OCI-M2 (cell line): ENCODE results near the gene DNAH3.
"Not testable (repeated sequence)": the region's sequence is repeated elsewhere in the genome, so short reads cannot be mapped to it uniquely, and the experiment has no call there.

ENCODE experiments used
- DNase-seq: peaks from one replicate; lab custom pipeline; 2025; ENCODE audit not compliant: unreplicated experiment; lab: John Stamatoyannopoulos, UW

Gene DNAH3

DNA sequence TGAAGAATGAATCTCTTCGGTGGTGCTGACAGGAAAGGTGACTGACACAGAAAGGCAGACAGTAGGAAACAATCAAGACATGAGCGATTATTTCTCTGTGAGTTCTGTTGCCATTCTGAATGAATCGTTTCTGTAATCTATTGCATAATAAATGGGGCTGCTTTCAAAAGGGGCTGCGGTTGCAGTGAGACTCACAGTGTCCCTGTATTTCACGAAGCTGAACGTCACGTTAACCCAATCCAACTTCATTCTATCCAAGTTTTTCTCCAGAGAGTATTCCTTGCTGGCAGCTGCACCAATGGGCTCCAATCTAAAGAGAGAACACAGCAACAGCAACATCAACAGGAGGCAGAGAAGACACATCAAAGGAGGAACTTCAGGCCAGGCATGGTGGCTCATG, 75.4 kb downstream of the DNAH3 start:
- DNase-seq, result no peak

- no peak for DNase-seq
These were observed 77.7 kb downstream of the DNAH3 start for GRCh38 chr16:21072976-21073375.

GRCh38 chr16:21071741-21072140, 78.9 kb downstream of the DNAH3 start:
- DNase-seq, result no peak

DNA sequence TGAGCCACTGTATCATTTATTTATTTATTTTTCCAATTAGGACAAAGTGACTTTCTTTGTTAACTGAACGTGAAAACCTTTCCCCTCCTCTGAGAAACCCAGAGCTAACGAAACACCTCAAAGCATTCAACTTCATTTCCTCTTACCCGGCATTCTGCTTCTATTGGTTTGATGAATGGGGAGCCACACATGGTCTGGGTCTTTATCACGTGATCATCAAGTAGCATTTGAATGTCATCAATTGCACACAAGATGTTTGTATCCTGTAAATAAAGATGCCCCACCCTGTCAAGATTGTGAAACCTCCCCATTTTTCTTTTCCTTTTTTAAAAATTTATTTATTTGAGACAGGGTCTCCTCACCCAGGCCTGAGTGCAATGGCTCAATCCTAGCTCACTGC, 80.1 kb downstream of the DNAH3 start:
- no peak for DNase-seq

DNA sequence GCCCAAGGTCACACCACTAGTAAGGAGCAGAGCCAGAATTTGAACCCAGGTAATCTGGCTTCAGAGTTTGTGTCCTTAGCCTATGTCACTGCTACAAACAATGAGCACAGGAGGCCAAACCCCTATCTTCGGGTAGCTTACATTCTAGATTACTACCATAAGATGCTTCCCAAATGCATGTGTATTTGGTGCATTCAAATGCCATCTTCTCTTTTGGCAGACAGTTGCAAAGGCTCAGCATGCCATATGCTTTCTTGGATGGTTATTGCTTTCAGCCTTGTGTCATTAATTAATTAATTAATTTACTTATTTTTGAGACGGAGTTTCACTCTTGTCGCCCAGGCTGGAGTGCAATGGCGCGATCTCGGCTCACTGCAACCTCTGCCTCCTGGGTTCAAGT, 80.7 kb downstream of the DNAH3 start:
- no peak for DNase-seq

DNA sequence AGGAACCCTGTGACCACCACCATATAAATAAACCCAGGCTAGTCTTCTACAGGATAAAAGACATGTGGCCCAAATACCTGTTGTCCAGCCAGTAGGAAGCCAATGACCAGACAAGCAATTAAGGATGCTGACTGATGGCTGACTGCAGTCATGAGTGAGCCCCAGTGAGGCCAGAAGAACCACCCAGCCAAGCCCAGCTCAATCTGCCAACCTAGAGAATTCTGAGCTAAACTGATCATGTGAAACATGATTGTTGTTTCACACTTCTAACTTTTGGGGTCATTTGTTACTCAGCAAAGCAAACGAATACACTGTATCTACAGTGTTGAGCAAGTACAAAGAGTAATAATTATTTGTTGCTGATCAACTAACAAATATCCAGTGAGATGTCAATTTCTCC, 86.4 kb downstream of the DNAH3 start:
- DNase-seq, result no peak

- not testable (repeated sequence) for DNase-seq
These were observed 87.3 kb downstream of the DNAH3 start for GRCh38 chr16:21063314-21063713.

- no peak for DNase-seq
These were observed 90.6 kb downstream of the DNAH3 start for GRCh38 chr16:21060027-21060510.

- DNase-seq, result no peak
These were observed 92.8 kb downstream of the DNAH3 start for GRCh38 chr16:21057875-21058274.

DNA sequence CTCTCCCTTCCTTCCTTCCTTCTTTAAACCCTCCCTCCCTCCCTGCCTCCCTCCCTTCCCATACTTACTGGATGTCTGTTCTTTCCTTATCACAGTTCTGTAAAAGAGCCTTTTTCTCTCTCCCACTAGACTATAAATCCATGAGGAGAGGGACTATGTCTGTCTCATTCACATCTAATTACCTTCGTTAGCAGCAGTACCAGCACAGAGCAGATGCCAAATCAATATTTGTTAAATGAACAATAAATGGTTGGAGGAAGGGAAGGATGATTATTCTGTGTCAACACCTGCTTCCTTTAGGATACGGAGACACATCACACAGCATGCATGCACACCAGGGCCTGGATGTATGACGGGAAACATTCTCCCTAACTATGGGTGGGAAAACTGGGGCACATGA, 94.2 kb downstream of the DNAH3 start:
- no peak for DNase-seq

GRCh38 chr16:21055738-21056137, 94.9 kb downstream of the DNAH3 start:
- not testable (repeated sequence) for DNase-seq

DNA sequence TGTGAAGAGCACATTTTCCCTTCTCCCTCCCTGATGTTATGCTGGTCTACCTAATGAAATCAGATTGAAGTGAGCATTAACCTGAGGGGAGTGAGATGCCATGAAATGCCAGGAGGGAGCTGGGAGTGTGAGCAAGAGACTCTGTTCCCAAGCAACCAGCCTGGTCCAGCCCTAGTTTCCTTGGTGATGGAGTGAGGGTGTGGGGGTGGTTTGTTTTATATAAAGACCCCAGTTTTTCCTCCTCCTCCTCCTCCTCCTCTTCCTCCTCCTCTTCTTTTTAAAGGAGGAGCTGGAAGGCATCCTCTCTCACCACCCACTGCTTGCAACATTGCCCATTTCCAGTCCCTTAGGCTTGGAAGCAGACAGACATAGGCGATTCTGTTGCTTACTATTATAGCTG, 97.1 kb downstream of the DNAH3 start:
- no peak for DNase-seq

GRCh38 chr16:21048091-21048912, 102.3 kb downstream of the DNAH3 start:
- not testable (repeated sequence) for DNase-seq

- no peak for DNase-seq
These were observed 112.4 kb downstream of the DNAH3 start for GRCh38 chr16:21038197-21038596.

GRCh38 chr16:21037736-21038135, 112.9 kb downstream of the DNAH3 start:
- no peak for DNase-seq

GRCh38 chr16:21037168-21037567, 113.5 kb downstream of the DNAH3 start:
- no peak for DNase-seq

DNA sequence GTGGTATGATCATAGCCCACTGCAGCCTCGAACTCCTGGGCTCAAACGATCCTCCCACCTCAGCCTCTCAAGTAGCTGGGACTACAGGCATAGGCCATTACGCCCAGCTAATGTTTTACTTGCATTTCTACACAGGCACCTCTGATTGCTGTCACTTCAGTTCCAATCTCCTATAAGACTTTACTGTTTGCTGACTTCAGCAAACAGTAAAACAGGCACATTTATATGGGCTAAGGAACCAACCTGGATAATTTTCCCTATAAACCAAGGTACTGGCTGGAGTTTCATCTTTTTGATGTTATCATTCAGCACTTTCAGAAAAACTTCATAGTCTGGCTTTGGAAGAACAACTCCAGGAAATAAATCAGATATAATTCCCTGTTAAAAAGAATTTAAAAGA, 114.2 kb downstream of the DNAH3 start:
- DNase-seq, result no peak

DNA sequence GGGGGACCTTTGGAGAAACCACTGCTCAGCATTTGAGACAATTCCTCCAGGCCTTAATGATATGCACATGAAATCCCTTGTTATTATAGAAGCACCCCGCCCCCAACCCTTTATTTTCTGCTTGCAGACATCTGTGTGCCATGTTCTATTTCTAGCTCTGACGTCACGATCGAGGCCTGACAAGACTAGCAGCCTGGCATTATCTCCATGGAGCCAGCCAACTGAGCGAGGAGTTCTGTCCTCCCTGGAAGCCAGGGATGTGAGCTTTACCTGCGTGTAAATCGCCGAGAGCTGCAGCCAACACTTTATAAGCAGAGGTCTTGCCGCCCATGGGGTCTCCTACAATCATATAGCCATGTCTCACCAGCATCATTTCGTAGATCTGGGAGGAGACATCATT, 116.9 kb downstream of the DNAH3 start:
- no peak for DNase-seq

- DNase-seq, result no peak
These were observed 117.4 kb downstream of the DNAH3 start for GRCh38 chr16:21033264-21033663.

- DNase-seq, result no peak
These were observed 121.9 kb downstream of the DNAH3 start for GRCh38 chr16:21028728-21029127.

DNA sequence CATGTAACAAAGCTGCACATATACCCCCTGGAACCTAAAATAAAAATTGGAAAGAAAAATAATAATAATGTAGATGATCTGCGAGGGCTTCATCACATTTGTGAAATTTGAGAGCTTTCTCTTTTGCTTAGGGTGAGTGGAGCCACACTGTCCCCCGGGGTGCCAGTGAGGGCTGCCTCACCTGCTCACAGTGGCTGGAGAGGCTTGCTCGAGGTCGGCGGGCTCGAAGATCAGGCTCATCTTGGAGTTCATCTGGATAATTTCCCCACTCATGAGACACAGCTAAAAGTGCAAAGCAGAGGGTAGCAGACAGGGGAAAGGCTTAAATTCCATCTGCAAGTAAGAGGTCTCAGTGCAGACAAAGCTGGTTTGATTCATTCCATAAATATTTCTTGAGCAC, 123.8 kb downstream of the DNAH3 start:
- no peak for DNase-seq

GRCh38 chr16:21023509-21024202, 127.0 kb downstream of the DNAH3 start:
- DNase-seq, result no peak
